ENCODE data around the gene FAM3D. TPM values are rescaled to one million over a fixed set of nuclear protein-coding genes. Genes with fewer than 3 reads are reported as not detected.

Gene FAM3D
- total and polyA plus RNA-seq, 10 of the 15 experiments (the other 5 are each of a cell fraction or from before 2014, with no cell fraction given): 0.04 to 0.07 TPM; not detected in 8

- H3K9ac ChIP-seq (ENCODE audit: control insufficient read depth, insufficient read depth, low read length): no peak overlapping the region
- H3K4me2 ChIP-seq (ENCODE audit: control insufficient read depth, insufficient read depth): no peak overlapping the region
- no peak overlapping the region for H2AFZ ChIP-seq (ENCODE audit: control insufficient read depth, low read depth, low read length)
- H3K9me3 ChIP-seq (replicated peaks; ENCODE audit: control insufficient read depth, insufficient read depth, low read length): no peaks in the 10 kb centered on the region; the same call in 2 of the 3 replicates
- FAIRE-seq (peak; percentile 74), ATAC-seq (peak; percentile 71), DNase-seq (ENCODE audit: low read depth, low spot score) (peak; percentile 16)
- H4K20me1 ChIP-seq (ENCODE audit: control insufficient read depth, insufficient read depth): no peaks in the 10 kb centered on the region
- H3K4me1 ChIP-seq (ENCODE audit: control insufficient read depth, insufficient read depth, low read length): peaks cover 5% of the 10 kb centered on the region; the same call in 1 of the 2 replicates
- no peaks in the 10 kb centered on the region; a peak in 1 of 4 replicates for H3K27me3 ChIP-seq (replicated peaks in 1 of 2; ENCODE audit: control insufficient read depth in 2 of 2, insufficient read depth in 2 of 2, low read length in 1 of 2)
- in situ Hi-C loops (cut with MboI) (no loop called here), intact Hi-C loops (cut with micrococcal nuclease; ENCODE audit: unreplicated experiment) (no loop called here)
- WGBS (ENCODE audit: insufficient coverage, insufficient replicate concordance, low lambda C conversion rate, missing lambda C conversion rate): 11% methylated on average over 7 of the region's 7 CpGs
- H3K4me3 ChIP-seq: no peak overlapping the region
- ChIA-PET CTCF (interaction anchor here (0.6 to 1.4 kb wide), 2 partner anchors 21 to 58 kb away, joined by 3 read pairs; no protein-coding TSS in a partner anchor), RAD21 (ENCODE audit: unreplicated experiment) (no interaction called here), SMC1A (ENCODE audit: uncharacterized antibody, unreplicated experiment) (no interaction called here), POLR2A (no interaction called here)
- no TSS peak for BruUV-seq (replicated peaks)
- no peak overlapping the region for H3K27ac ChIP-seq (ENCODE audit: control insufficient read depth, insufficient read depth)
- H3K36me3 ChIP-seq (ENCODE audit: control insufficient read depth in 2 of 2, insufficient read depth in 2 of 2, low read length in 1 of 2): no peaks in the 10 kb centered on the region
- no peaks in the 10 kb centered on the region for H3K79me2 ChIP-seq (ENCODE audit: control insufficient read depth, insufficient read depth, low read length)
- TF ChIP-seq, protein P1, sequence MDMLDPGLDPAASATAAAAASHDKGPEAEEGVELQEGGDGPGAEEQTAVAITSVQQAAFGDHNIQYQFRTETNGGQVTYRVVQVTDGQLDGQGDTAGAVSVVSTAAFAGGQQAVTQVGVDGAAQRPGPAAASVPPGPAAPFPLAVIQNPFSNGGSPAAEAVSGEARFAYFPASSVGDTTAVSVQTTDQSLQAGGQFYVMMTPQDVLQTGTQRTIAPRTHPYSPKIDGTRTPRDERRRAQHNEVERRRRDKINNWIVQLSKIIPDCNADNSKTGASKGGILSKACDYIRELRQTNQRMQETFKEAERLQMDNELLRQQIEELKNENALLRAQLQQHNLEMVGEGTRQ (IDR thresholded peaks at IDR 0.05; ENCODE audit: borderline replicate concordance, low read depth, low read length): no peak; the same call in 1 of the 2 replicates
- TF ChIP-seq IRF4 (IDR thresholded peaks at IDR 0.05; ENCODE audit: low read depth, low read length) (peak; percentile 86), JUND (IDR thresholded peaks at IDR 0.05; ENCODE audit: low read depth, low read length) (no peak), FOS (IDR thresholded peaks at IDR 0.05; ENCODE audit: borderline replicate concordance, extremely low read depth, insufficient read length) (no peak), POU2F2 (IDR thresholded peaks at IDR 0.05; ENCODE audit: borderline replicate concordance, low read depth, low read length) (no peak), TCF3 (IDR thresholded peaks at IDR 0.05; ENCODE audit: borderline replicate concordance, insufficient read depth, low read depth, low read length) (no peak), E2F8 (IDR thresholded peaks at IDR 0.05; ENCODE audit: low read depth, partially characterized antibody) (no peak), HDAC2 (IDR thresholded peaks at IDR 0.05) (no peak), ZNF687 (IDR thresholded peaks at IDR 0.05) (no peak), RELB (IDR thresholded peaks at IDR 0.05; ENCODE audit: low read depth) (no peak), NFYB (IDR thresholded peaks at IDR 0.05; ENCODE audit: insufficient read depth, low read depth, low read length) (no peak), EED (IDR thresholded peaks at IDR 0.05; ENCODE audit: low read depth) (no peak), SIN3A (IDR thresholded peaks at IDR 0.05; ENCODE audit: low read depth, low read length) (no peak), DPF2 (IDR thresholded peaks at IDR 0.05) (0 out of 2 replicates have a peak, but pooled peaks have one; percentile 16)
These were observed 56.6 kb downstream of the FAM3D start for GRCh38 chr3:58609990-58610389.
